Measurements from ENCODE around the gene MRPL55. TPM values are rescaled to one million over a fixed set of nuclear protein-coding genes. Genes with fewer than 3 reads are reported as not detected.

MRPL55 gene
- total and polyA plus RNA-seq, 2 of the 13 experiments (the other 11 are each of a cell fraction or from before 2014, with no cell fraction given): 58.6 to 92.9 TPM

DNA sequence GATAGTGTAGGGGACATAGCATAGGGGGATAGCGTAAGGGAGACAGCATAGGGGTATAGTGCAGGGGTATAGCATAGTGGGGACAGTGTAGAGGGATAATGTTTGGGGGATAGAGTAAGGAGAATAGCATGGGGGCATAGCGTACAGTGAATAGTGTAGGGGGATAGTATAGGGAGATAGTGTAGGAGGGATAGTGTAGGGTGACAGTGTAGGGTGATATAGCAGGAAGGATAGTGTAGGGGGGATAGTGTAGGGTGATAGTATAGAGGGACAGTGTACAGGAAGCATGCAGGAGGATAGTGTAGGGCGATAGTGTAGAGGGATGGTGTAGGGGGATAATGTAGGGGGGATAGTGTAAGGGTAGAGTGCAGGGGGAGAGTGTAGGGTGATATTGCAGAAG, 38.2 kb downstream of the MRPL55 start:
- in situ Hi-C loops (cut with HindIII; ENCODE audit: extremely low pct_ligation_motif_present, low pct_unique_long_range_greater_than_20kb): no loop called here
- DNase-seq (ENCODE audit: low spot score) (no peak), ATAC-seq (no peak), FAIRE-seq (no peak)
- CTCF ChIA-PET (ENCODE audit: low intra/inter-chr PET ratio, low total read pairs): no interaction called here
- no TSS peak for BruUV-seq (replicated peaks)
- no peak overlapping the region for H3K4me3 ChIP-seq (replicated peaks in 1 of 3; ENCODE audit: insufficient read depth in 1 of 3, low read depth in 2 of 3, low read length in 3 of 3)
- no peak overlapping the region for H3K27ac ChIP-seq (ENCODE audit: extremely low read length, insufficient read depth, low read length)
- intact Hi-C loops (cut with micrococcal nuclease; ENCODE audit: unreplicated experiment): no loop called here
- no peak overlapping the region for H2AFZ ChIP-seq (ENCODE audit: low read length)
- no peaks in the 10 kb centered on the region for H3K79me2 ChIP-seq (ENCODE audit: insufficient read depth, low read length)
- H4K20me1 ChIP-seq (ENCODE audit: insufficient read depth, low read length): no peaks in the 10 kb centered on the region
- H3K27me3 ChIP-seq (ENCODE audit: control insufficient read depth in 1 of 2, insufficient read depth in 2 of 2, low read length in 2 of 2): peaks cover 10 to 23% of the 10 kb centered on the region in 2 experiments; a peak in 4 of 5 replicates
- H3K9ac ChIP-seq (ENCODE audit: insufficient read depth, low read depth, low read length): no peak overlapping the region
- 42% methylated on average over 3 of the region's 3 CpGs for WGBS (ENCODE audit: low lambda C conversion rate)
- no peaks in the 10 kb centered on the region for H3K4me1 ChIP-seq (ENCODE audit: insufficient read depth, low read length)
- TF ChIP-seq ZNF557 (CRISPR knock-in tag; IDR thresholded peaks at IDR 0.05): no peak
- TF ChIP-seq RXRB (CRISPR knock-in tag; IDR thresholded peaks at IDR 0.05; ENCODE audit: borderline replicate concordance): no peak
- no peak for TF ChIP-seq ZNF326 (CRISPR knock-in tag; IDR thresholded peaks at IDR 0.05; ENCODE audit: borderline replicate concordance)
- H3K36me3 ChIP-seq (replicated peaks in 1 of 2; ENCODE audit: control insufficient read depth in 1 of 2, insufficient read depth in 2 of 2, low read length in 2 of 2): no peaks in the 10 kb centered on the region
- H3K4me2 ChIP-seq (ENCODE audit: low read depth, low read length): no peak overlapping the region
- POLR2A ChIA-PET: no interaction called here
- no peaks in the 10 kb centered on the region for H3K9me3 ChIP-seq (ENCODE audit: low read length)

GRCh38 chr1:228070173-228070572, 38.9 kb downstream of the MRPL55 start:
- WGBS (ENCODE audit: low lambda C conversion rate): 24% methylated on average over 2 of the region's 2 CpGs

More at GRCh38 chr1:228070173-228070572, 38.9 kb downstream of the MRPL55 start:
- no peak overlapping the region for H2AFZ ChIP-seq (ENCODE audit: low read length)
- no peak for FAIRE-seq
- no peak for DNase-seq (ENCODE audit: low spot score)
- H3K4me1 ChIP-seq (ENCODE audit: insufficient read depth, low read length): no peaks in the 10 kb centered on the region
- no peak overlapping the region for H3K4me2 ChIP-seq (ENCODE audit: low read depth, low read length)
- POLR2A ChIA-PET: no interaction called here
- H3K4me3 ChIP-seq (replicated peaks in 1 of 3; ENCODE audit: insufficient read depth in 1 of 3, low read depth in 2 of 3, low read length in 3 of 3): no peak overlapping the region
- H3K9me3 ChIP-seq (ENCODE audit: low read length): no peaks in the 10 kb centered on the region
- TF ChIP-seq EHMT2 (IDR thresholded peaks at IDR 0.05; ENCODE audit: borderline replicate concordance, low read depth, low read length) (no peak), SOX6 (IDR thresholded peaks at IDR 0.05) (no peak), SOX6 (CRISPR knock-in tag; IDR thresholded peaks at IDR 0.05) (no peak), ZNF12 (CRISPR knock-in tag; IDR thresholded peaks at IDR 0.05) (no peak), ZNF20 (CRISPR knock-in tag; IDR thresholded peaks at IDR 0.05) (no peak)
- ATAC-seq: no peak
- peaks cover 9 to 22% of the 10 kb centered on the region in 2 experiments; a peak in 4 of 5 replicates for H3K27me3 ChIP-seq (ENCODE audit: control insufficient read depth in 1 of 2, insufficient read depth in 2 of 2, low read length in 2 of 2)
- no peak overlapping the region for H3K9ac ChIP-seq (ENCODE audit: insufficient read depth, low read depth, low read length)
- H3K27ac ChIP-seq (ENCODE audit: extremely low read length, insufficient read depth, low read length): no peak overlapping the region
- no peaks in the 10 kb centered on the region for H3K79me2 ChIP-seq (ENCODE audit: insufficient read depth, low read length)
- in situ Hi-C loops (cut with HindIII; ENCODE audit: extremely low pct_ligation_motif_present, low pct_unique_long_range_greater_than_20kb): no loop called here
- no peaks in the 10 kb centered on the region for H3K36me3 ChIP-seq (replicated peaks in 1 of 2; ENCODE audit: control insufficient read depth in 1 of 2, insufficient read depth in 2 of 2, low read length in 2 of 2)
- no TSS peak for BruUV-seq (replicated peaks)
- CTCF ChIA-PET (ENCODE audit: low intra/inter-chr PET ratio, low total read pairs): no interaction called here
- H4K20me1 ChIP-seq (ENCODE audit: insufficient read depth, low read length): no peaks in the 10 kb centered on the region
- intact Hi-C loops (cut with micrococcal nuclease; ENCODE audit: unreplicated experiment): no loop called here

Measured in HepG2 (cell line).